Measurements from ENCODE around the gene E2F6.

E2F6 gene

GRCh38 chr2:11498543-11499034 lies 32.6 kb upstream of the E2F6 start:
- in situ Hi-C loops (cut with HindIII; ENCODE audit: low pct_ligation_motif_present, low sequenced_read_pairs), result no loop called here
- no peak for DNase-seq
- H3K27me3 ChIP-seq (replicated peaks), result peaks cover 2% of the 10 kb centered on the region

GRCh38 chr2:11495844-11496681 lies 30.1 kb upstream of the E2F6 start:
- no peak for TF ChIP-seq CTCF (IDR thresholded peaks at IDR 0.05; ENCODE audit: low read depth, low read length, missing control alignments)
- Histone ChIP-seq H3K27ac (no peak overlapping the region), H3K27me3 (replicated peaks) (peaks cover 2% of the 10 kb centered on the region), H3K4me3 (ENCODE audit: low read depth, low read length) (no peak overlapping the region), H3K36me3 (replicated peaks) (no peaks in the 10 kb centered on the region)
- in situ Hi-C loops (cut with HindIII; ENCODE audit: low pct_ligation_motif_present, low sequenced_read_pairs), result no loop called here
- DNase-seq, result no peak

More at GRCh38 chr2:11498543-11499034, 32.6 kb upstream of the E2F6 start:
- H3K36me3 ChIP-seq (replicated peaks), result no peaks in the 10 kb centered on the region
- H3K4me3 ChIP-seq (ENCODE audit: low read depth, low read length), result no peak overlapping the region
- no peak for TF ChIP-seq CTCF (IDR thresholded peaks at IDR 0.05; ENCODE audit: low read depth, low read length, missing control alignments)
- H3K27ac ChIP-seq, result no peak overlapping the region

GRCh38 chr2:11494310-11494709 lies 28.3 kb upstream of the E2F6 start:
- in situ Hi-C loops (cut with HindIII; ENCODE audit: low pct_ligation_motif_present, low sequenced_read_pairs), result no loop called here

GRCh38 chr2:11493282-11493681 lies 27.3 kb upstream of the E2F6 start:
- no peak overlapping the region for H3K27ac ChIP-seq
- H3K4me3 ChIP-seq (ENCODE audit: low read depth, low read length), result no peak overlapping the region
- H3K36me3 ChIP-seq (replicated peaks), result no peaks in the 10 kb centered on the region
- H3K27me3 ChIP-seq (replicated peaks), result no peaks in the 10 kb centered on the region
- in situ Hi-C loops (cut with HindIII; ENCODE audit: low pct_ligation_motif_present, low sequenced_read_pairs), result no loop called here
- DNase-seq, result no peak
- no peak for TF ChIP-seq CTCF (IDR thresholded peaks at IDR 0.05; ENCODE audit: low read depth, low read length, missing control alignments)

More at GRCh38 chr2:11494310-11494709, 28.3 kb upstream of the E2F6 start:
- H3K27me3 ChIP-seq (replicated peaks), result peaks cover 2% of the 10 kb centered on the region
- H3K36me3 ChIP-seq (replicated peaks), result no peaks in the 10 kb centered on the region
- no peak for TF ChIP-seq CTCF (IDR thresholded peaks at IDR 0.05; ENCODE audit: low read depth, low read length, missing control alignments)
- H3K27ac ChIP-seq, result no peak overlapping the region
- DNase-seq, result no peak
- no peak overlapping the region for H3K4me3 ChIP-seq (ENCODE audit: low read depth, low read length)

GRCh38 chr2:11492720-11493119 lies 26.8 kb upstream of the E2F6 start:
- DNase-seq, result no peak
- Histone ChIP-seq H3K4me3 (ENCODE audit: low read depth, low read length) (no peak overlapping the region), H3K27me3 (replicated peaks) (no peaks in the 10 kb centered on the region), H3K36me3 (replicated peaks) (no peaks in the 10 kb centered on the region), H3K27ac (no peak overlapping the region)
- in situ Hi-C loops (cut with HindIII; ENCODE audit: low pct_ligation_motif_present, low sequenced_read_pairs), result no loop called here
- TF ChIP-seq CTCF (IDR thresholded peaks at IDR 0.05; ENCODE audit: low read depth, low read length, missing control alignments), result no peak
